IMR-90 (cell line): ENCODE results near the gene FNDC7. TPM values are rescaled to one million over a fixed set of nuclear protein-coding genes. Genes with fewer than 3 reads are reported as not detected.
A peak's percentile ranks its signal among the peaks of the same experiment; 100 is the strongest.

Source experiments
- ATAC-seq: fragments of 200-7000 bp; cut with Tn5 transposase; 2 replicates; pipeline ENCODE4 v1.9.1; 2020; ENCODE audit warnings: low read depth, mild to moderate bottlenecking, moderate library complexity
- BruUV-seq: library from RNA; stranded (reverse); fragments of 400-500 nt; replicated peaks from 2 replicates; lab custom pipeline; 2021; lab: Mats Ljungman, UMichigan
- CTCF ChIA-PET: fragments of 300-600 bp; formaldehyde crosslinking; extraction: SDS; loops from one replicate; lab custom pipeline; 2021; ENCODE audit warnings: antibody characterized with exemption; lab: Yijun Ruan, JAX
- POLR2A ChIA-PET: fragments of 300-600 bp; sonication (Branson Sonifier 250); formaldehyde crosslinking; loops from one replicate; lab custom pipeline; 2022; ENCODE audit warnings: antibody characterized with exemption; ENCODE audit not compliant: unreplicated experiment; lab: Charles Lee
- DNase-seq: peaks from one replicate; pipeline ENCODE4 v3.0.0; 2013
- H2AFZ ChIP-seq: replicated peaks from 2 replicates; pipeline ENCODE3; 2013; ENCODE audit warnings: low read length, mild to moderate bottlenecking; ENCODE audit not compliant: poor library complexity
- H2AK5ac ChIP-seq: 2 replicates; pipeline ENCODE4 v1.6.1; 2013; ENCODE audit warnings: low read depth, low read length, inconsistent platforms
- H2AK9ac ChIP-seq: replicated peaks from 2 replicates; pipeline ENCODE3; 2013; ENCODE audit warnings: mild to moderate bottlenecking, low read depth, low read length, moderate library complexity; ENCODE audit not compliant: poor library complexity
- H2BK120ac ChIP-seq: 2 replicates; pipeline ENCODE4 v1.6.1; 2013; ENCODE audit warnings: low read depth, low read length, inconsistent platforms
- H2BK15ac ChIP-seq: 3 replicates; pipeline ENCODE4 v1.6.1; 2013; ENCODE audit warnings: low read depth, low read length, inconsistent platforms
- H2BK20ac ChIP-seq: 2 replicates; pipeline ENCODE4 v1.6.1; 2013; ENCODE audit warnings: low read depth, mild to moderate bottlenecking, inconsistent platforms, low read length, moderate library complexity
- H2BK5ac ChIP-seq: 2 replicates; pipeline ENCODE4 v1.6.1; 2013; ENCODE audit warnings: mild to moderate bottlenecking, low read depth, low read length, inconsistent platforms; ENCODE audit not compliant: poor library complexity, severe bottlenecking
- H3K14ac ChIP-seq: replicated peaks from 2 replicates; pipeline ENCODE4 v1.6.1; 2013; ENCODE audit warnings: low read depth, low read length, inconsistent platforms
- H3K18ac ChIP-seq: 2 replicates; pipeline ENCODE4 v1.6.1; 2013; ENCODE audit warnings: low read depth, low read length, control low read depth
- H3K23ac ChIP-seq: 2 replicates; pipeline ENCODE4 v1.6.1; 2013; ENCODE audit warnings: low read depth, low read length, inconsistent platforms
- H3K27ac ChIP-seq: 2 replicates; pipeline ENCODE4 v1.5.1; 2013; ENCODE audit warnings: mild to moderate bottlenecking, control low read depth, low read length; ENCODE audit not compliant: insufficient read depth
- H3K27me3 ChIP-seq: 2 replicates; pipeline ENCODE4 v1.6.1; 2013; ENCODE audit warnings: low read length; ENCODE audit not compliant: control insufficient read depth, insufficient read depth
- H3K36me3 ChIP-seq: 2 replicates; pipeline ENCODE4 v1.6.1; 2013; ENCODE audit warnings: low read length, mixed read lengths; ENCODE audit not compliant: control insufficient read depth, insufficient read depth
- H3K4ac ChIP-seq: 2 replicates; pipeline ENCODE4 v1.6.1; 2013; ENCODE audit warnings: low read depth, low read length, inconsistent platforms
- H3K4me1 ChIP-seq: 2 replicates; pipeline ENCODE4 v1.6.1; 2013; ENCODE audit warnings: low read length, mixed read lengths; ENCODE audit not compliant: control insufficient read depth, insufficient read depth
- H3K4me2 ChIP-seq: 2 replicates; pipeline ENCODE4 v1.6.1; 2013; ENCODE audit warnings: low read depth, mild to moderate bottlenecking, control low read depth, low read length, moderate library complexity
- H3K4me3 ChIP-seq: 2 replicates; pipeline ENCODE4 v1.5.1; 2013; ENCODE audit warnings: low read depth, mild to moderate bottlenecking, control low read depth, low read length, moderate library complexity; ENCODE audit not compliant: insufficient read depth
- H3K56ac ChIP-seq: 2 replicates; pipeline ENCODE4 v1.6.1; 2013; ENCODE audit warnings: low read length, inconsistent platforms; ENCODE audit not compliant: insufficient read depth; ENCODE audit errors: extremely low read depth
- H3K79me1 ChIP-seq, 2 experiments: 2 replicates each; pipeline ENCODE4 v1.6.1; 2013; ENCODE audit warnings: low read length in 2 of 2, inconsistent platforms in 1 of 2, low read depth in 1 of 2
- H3K9ac ChIP-seq: 2 replicates; pipeline ENCODE4 v1.6.1; 2013; ENCODE audit warnings: low read depth, low read length, control low read depth
- H3K9me1 ChIP-seq: 2 replicates; pipeline ENCODE4 v1.6.1; 2013; ENCODE audit warnings: low read length, inconsistent platforms; ENCODE audit not compliant: insufficient read depth
- H3K9me3 ChIP-seq: 2 replicates; pipeline ENCODE4 v1.6.1; 2013; ENCODE audit warnings: low read length; ENCODE audit not compliant: control insufficient read depth, insufficient read depth
- H4K20me1 ChIP-seq: 2 replicates; pipeline ENCODE4 v1.6.1; 2013; ENCODE audit warnings: low read length, inconsistent platforms; ENCODE audit not compliant: insufficient read depth
- H4K5ac ChIP-seq: 2 replicates; pipeline ENCODE4 v1.6.1; 2013; ENCODE audit warnings: mild to moderate bottlenecking, low read depth, low read length, control low read depth
- H4K8ac ChIP-seq, 2 experiments: 2 replicates each; pipeline ENCODE4 v1.6.1; 2013; ENCODE audit warnings: low read depth in 2 of 2, low read length in 2 of 2, control low read depth in 1 of 2, inconsistent platforms in 1 of 2
- H4K91ac ChIP-seq: 2 replicates; pipeline ENCODE4 v1.6.1; 2013; ENCODE audit warnings: low read depth, low read length, inconsistent platforms; ENCODE audit not compliant: insufficient read depth
- BHLHE40 ChIP-seq: fragments of 150-350 bp; IDR thresholded peaks from 2 replicates; pipeline ENCODE4 v1.6.1; 2016; ENCODE audit warnings: mild to moderate bottlenecking, low read depth, low read length
- CEBPB ChIP-seq: IDR thresholded peaks from 2 replicates; pipeline ENCODE4 v1.6.1; 2012; ENCODE audit warnings: low read depth, low read length, improper control_type of control experiment
- CHD1 ChIP-seq: IDR thresholded peaks from 2 replicates; pipeline ENCODE4 v1.6.1; 2012; ENCODE audit warnings: low read depth, low read length, improper control_type of control experiment
- FOS ChIP-seq: fragments of 150-350 bp; IDR thresholded peaks from 2 replicates; pipeline ENCODE4 v1.6.1; 2016; ENCODE audit warnings: low read depth, low read length
- MAFK ChIP-seq: IDR thresholded peaks from 2 replicates; pipeline ENCODE4 v1.6.1; 2012; ENCODE audit warnings: low read depth, low read length, improper control_type of control experiment
- MAZ ChIP-seq: IDR thresholded peaks from 2 replicates; pipeline ENCODE4 v1.6.1; 2012; ENCODE audit warnings: low read depth, mild to moderate bottlenecking, low read length, improper control_type of control experiment, moderate library complexity, borderline replicate concordance
- MXI1 ChIP-seq: IDR thresholded peaks from 2 replicates; pipeline ENCODE4 v1.6.1; 2012; ENCODE audit warnings: low read depth, mild to moderate bottlenecking, low read length, moderate library complexity, borderline replicate concordance
- NFE2L2 ChIP-seq: fragments of 150-350 bp; IDR thresholded peaks from 2 replicates; pipeline ENCODE4 v1.6.1; 2016; ENCODE audit warnings: low read depth, mild to moderate bottlenecking, low read length
- POLR2A ChIP-seq: IDR thresholded peaks from 2 replicates; pipeline ENCODE4 v1.6.1; 2012; ENCODE audit warnings: mild to moderate bottlenecking, low read depth, low read length
- RAD21 ChIP-seq: IDR thresholded peaks from 2 replicates; pipeline ENCODE4 v1.6.1; 2012; ENCODE audit warnings: low read length, improper control_type of control experiment
- RCOR1 ChIP-seq: IDR thresholded peaks from 2 replicates; pipeline ENCODE4 v1.6.1; 2012; ENCODE audit warnings: mild to moderate bottlenecking, low read length, improper control_type of control experiment; ENCODE audit not compliant: insufficient replicate concordance
- RFX5 ChIP-seq: IDR thresholded peaks from 2 replicates; pipeline ENCODE4 v1.8.0; 2012; ENCODE audit warnings: low read depth, mild to moderate bottlenecking, low read length, moderate library complexity
- SMC3 ChIP-seq: fragments of 150-350 bp; IDR thresholded peaks from 2 replicates; pipeline ENCODE4 v1.6.1; 2016; ENCODE audit warnings: low read depth, mild to moderate bottlenecking, antibody characterized with exemption, low read length, moderate library complexity
- WGBS, 2 experiments: methylation state at CpG; one replicate each; pipeline versions ENCODE4 v1.1.5 to v1.1.7; 2013; ENCODE audit warnings: missing lambda C conversion rate in 2 of 2; ENCODE audit not compliant: insufficient read length in 1 of 2; ENCODE audit errors: extremely low coverage in 2 of 2; 5-methylcytosine and 5-hydroxymethylcytosine counted together
- dilution Hi-C: fragments of 300-500 bp; cut with HindIII; formaldehyde crosslinking; loops from one replicate; pipeline ENCODE4 v1.14.3; 2018; ENCODE audit warnings: low sequenced_read_pairs; ENCODE audit not compliant: unreplicated experiment
- in situ Hi-C: fragments of 300-500 bp; cut with MboI; formaldehyde crosslinking; loops from 3 replicates; pipeline ENCODE4 v1.14.3; 2019; ENCODE audit warnings: low sequenced_read_pairs, inconsistent platforms, mixed read lengths
- intact Hi-C: fragments of 100-400 bp; cut with micrococcal nuclease; formaldehyde crosslinking; loops from 2 replicates; pipeline ENCODE4 v1.10.0; 2022
- polyA plus RNA-seq, 3 experiments: library from polyadenylated mRNA; depleted of rRNA; stranded (reverse); fragments of >200 nt; gene quantifications; 2 replicates each; pipeline ENCODE4 v1.2.3, GENCODE V29; 2012; ENCODE audit warnings: low replicate concordance in 1 of 3
- total RNA-seq: library from RNA; depleted of rRNA; stranded (reverse); fragments of >200 nt; gene quantifications from 2 replicates; pipeline ENCODE4 v1.2.3, GENCODE V29; 2012
- TF ChIP-seq, protein P1 (sequence below): fragments of 150-350 bp; IDR thresholded peaks from 2 replicates; pipeline ENCODE4 v1.6.1; 2016; ENCODE audit warnings: low read depth, mild to moderate bottlenecking, low read length, moderate library complexity, borderline replicate concordance
- TF ChIP-seq, protein P2 (sequence below): fragments of 150-350 bp; IDR thresholded peaks from 2 replicates; pipeline ENCODE4 v1.6.1; 2017; ENCODE audit warnings: mild to moderate bottlenecking, antibody characterized with exemption, low read length, low read depth
- TF ChIP-seq, protein P3 (sequence below): conservative IDR thresholded peaks from 2 replicates; pipeline ENCODE4 v1.5.1; 2012; ENCODE audit warnings: mild to moderate bottlenecking, low read depth, low read length, improper control_type of control experiment

The FNDC7 gene
- total and polyA plus RNA-seq, 2 of the 4 experiments (the other 2 are of a cell fraction) = not detected

DNA sequence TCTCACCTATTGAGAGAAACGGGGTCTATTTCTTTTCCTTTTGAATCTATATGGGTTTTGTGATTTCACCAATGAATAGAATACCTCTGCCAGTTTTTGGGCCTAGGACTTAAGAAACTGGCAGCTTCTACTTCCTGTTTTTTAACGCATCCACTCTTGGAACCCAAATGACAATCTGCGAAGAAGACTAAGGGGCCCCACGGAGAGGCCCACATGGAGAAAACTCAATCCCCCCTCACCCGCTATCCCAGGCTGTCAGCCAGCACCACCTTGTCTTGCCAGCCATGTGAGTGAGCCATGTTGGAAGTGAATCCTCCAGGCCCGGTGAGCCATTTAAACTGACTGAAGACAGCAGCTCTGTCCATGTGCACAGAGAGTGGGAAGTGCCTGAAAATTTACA lies 48.2 kb upstream of the FNDC7 start:
- in situ Hi-C loops = no loop called here

More for the DNA sequence above, 48.2 kb upstream of the FNDC7 start:
- dilution Hi-C loops = no loop called here
- Histone ChIP-seq H3K4me3 (no peak overlapping the region), H3K14ac (no peak overlapping the region), H3K9ac (no peak overlapping the region), H4K20me1 (no peaks in the 10 kb centered on the region), H3K27me3 (no peaks in the 10 kb centered on the region), H2AK5ac (no peak overlapping the region), H2BK120ac (no peak overlapping the region), H3K56ac (no peak overlapping the region), H3K4ac (no peak overlapping the region), H2AK9ac (no peak overlapping the region), H3K9me3 (no peaks in the 10 kb centered on the region), H4K8ac (no peak overlapping the region), H2AFZ (peak overlapping the region; percentile 36), H3K4me1 (peaks cover 2% of the 10 kb centered on the region; the same call in 1 of the 2 replicates), H3K79me1 (no peaks in the 10 kb centered on the region), H3K23ac (no peak overlapping the region), H2BK20ac (no peak overlapping the region), H4K91ac (no peak overlapping the region), H3K18ac (no peak overlapping the region), H3K36me3 (no peaks in the 10 kb centered on the region), H2BK5ac (no peak overlapping the region), H3K9me1 (no peaks in the 10 kb centered on the region), H4K5ac (no peak overlapping the region), H3K27ac (no peak overlapping the region), H3K4me2 (no peak overlapping the region), H2BK15ac (no peak overlapping the region)
- no peak for ATAC-seq
- no peak for TF ChIP-seq NFE2L2
- no peak for TF ChIP-seq FOS
- no peak for TF ChIP-seq SMC3
- no peak for TF ChIP-seq BHLHE40
- TF ChIP-seq MAFK = no peak
- TF ChIP-seq, protein P1, sequence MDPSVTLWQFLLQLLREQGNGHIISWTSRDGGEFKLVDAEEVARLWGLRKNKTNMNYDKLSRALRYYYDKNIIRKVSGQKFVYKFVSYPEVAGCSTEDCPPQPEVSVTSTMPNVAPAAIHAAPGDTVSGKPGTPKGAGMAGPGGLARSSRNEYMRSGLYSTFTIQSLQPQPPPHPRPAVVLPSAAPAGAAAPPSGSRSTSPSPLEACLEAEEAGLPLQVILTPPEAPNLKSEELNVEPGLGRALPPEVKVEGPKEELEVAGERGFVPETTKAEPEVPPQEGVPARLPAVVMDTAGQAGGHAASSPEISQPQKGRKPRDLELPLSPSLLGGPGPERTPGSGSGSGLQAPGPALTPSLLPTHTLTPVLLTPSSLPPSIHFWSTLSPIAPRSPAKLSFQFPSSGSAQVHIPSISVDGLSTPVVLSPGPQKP = no peak
- TF ChIP-seq MAZ = no peak
- TF ChIP-seq, protein P2, sequence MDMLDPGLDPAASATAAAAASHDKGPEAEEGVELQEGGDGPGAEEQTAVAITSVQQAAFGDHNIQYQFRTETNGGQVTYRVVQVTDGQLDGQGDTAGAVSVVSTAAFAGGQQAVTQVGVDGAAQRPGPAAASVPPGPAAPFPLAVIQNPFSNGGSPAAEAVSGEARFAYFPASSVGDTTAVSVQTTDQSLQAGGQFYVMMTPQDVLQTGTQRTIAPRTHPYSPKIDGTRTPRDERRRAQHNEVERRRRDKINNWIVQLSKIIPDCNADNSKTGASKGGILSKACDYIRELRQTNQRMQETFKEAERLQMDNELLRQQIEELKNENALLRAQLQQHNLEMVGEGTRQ = no peak
- no peak for TF ChIP-seq POLR2A
- no peak for TF ChIP-seq MXI1
- TF ChIP-seq RAD21 = no peak
- no peak for TF ChIP-seq RFX5
- TF ChIP-seq RCOR1 = no peak
- no peak for TF ChIP-seq CHD1
- TF ChIP-seq, protein P3, sequence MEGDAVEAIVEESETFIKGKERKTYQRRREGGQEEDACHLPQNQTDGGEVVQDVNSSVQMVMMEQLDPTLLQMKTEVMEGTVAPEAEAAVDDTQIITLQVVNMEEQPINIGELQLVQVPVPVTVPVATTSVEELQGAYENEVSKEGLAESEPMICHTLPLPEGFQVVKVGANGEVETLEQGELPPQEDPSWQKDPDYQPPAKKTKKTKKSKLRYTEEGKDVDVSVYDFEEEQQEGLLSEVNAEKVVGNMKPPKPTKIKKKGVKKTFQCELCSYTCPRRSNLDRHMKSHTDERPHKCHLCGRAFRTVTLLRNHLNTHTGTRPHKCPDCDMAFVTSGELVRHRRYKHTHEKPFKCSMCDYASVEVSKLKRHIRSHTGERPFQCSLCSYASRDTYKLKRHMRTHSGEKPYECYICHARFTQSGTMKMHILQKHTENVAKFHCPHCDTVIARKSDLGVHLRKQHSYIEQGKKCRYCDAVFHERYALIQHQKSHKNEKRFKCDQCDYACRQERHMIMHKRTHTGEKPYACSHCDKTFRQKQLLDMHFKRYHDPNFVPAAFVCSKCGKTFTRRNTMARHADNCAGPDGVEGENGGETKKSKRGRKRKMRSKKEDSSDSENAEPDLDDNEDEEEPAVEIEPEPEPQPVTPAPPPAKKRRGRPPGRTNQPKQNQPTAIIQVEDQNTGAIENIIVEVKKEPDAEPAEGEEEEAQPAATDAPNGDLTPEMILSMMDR = no peak
- TF ChIP-seq CEBPB = no peak
- ChIA-PET POLR2A (no interaction called here), CTCF (no interaction called here)
- intact Hi-C loops = no loop called here
- no CpG with 5 or more reads among the region's 6 CpGs for WGBS, 2 experiments
- DNase-seq = no peak
- BruUV-seq = no TSS peak
